ENCODE data around the gene DHRSX.
"Not testable (repeated sequence)": the region's sequence is repeated elsewhere in the genome, so short reads cannot be mapped to it uniquely, and the experiment has no call there.

DHRSX gene

GRCh38 chrX:2243913-2244460 lies 256.8 kb downstream of the DHRSX start:
- no peak for DNase-seq

GRCh38 chrX:2242980-2243379 lies 257.8 kb downstream of the DHRSX start:
- DNase-seq: no peak

- no peak for DNase-seq
These were observed 258.4 kb downstream of the DHRSX start for GRCh38 chrX:2242326-2242725.

- not testable (repeated sequence) for DNase-seq
These were observed 259.3 kb downstream of the DHRSX start for GRCh38 chrX:2241496-2241895.

GRCh38 chrX:2240761-2241160 lies 260.0 kb downstream of the DHRSX start:
- DNase-seq: not testable (repeated sequence)

- no peak for DNase-seq
These were observed 262.8 kb downstream of the DHRSX start for GRCh38 chrX:2237976-2238375.

- no peak for DNase-seq
These were observed 269.1 kb downstream of the DHRSX start for GRCh38 chrX:2231570-2232192.

- no peak for DNase-seq
These were observed 270.3 kb downstream of the DHRSX start for GRCh38 chrX:2230457-2230856.

- DNase-seq: no peak
These were observed 272.2 kb downstream of the DHRSX start for GRCh38 chrX:2228536-2228935.

GRCh38 chrX:2226906-2227656 lies 273.7 kb downstream of the DHRSX start:
- DNase-seq: no peak

- DNase-seq: no peak
These were observed 274.6 kb downstream of the DHRSX start for GRCh38 chrX:2226182-2226581.

GRCh38 chrX:2224597-2225235 lies 276.1 kb downstream of the DHRSX start:
- DNase-seq: no peak

- DNase-seq: no peak
These were observed 276.6 kb downstream of the DHRSX start for GRCh38 chrX:2224161-2224560.

- no peak for DNase-seq
These were observed 279.8 kb downstream of the DHRSX start for GRCh38 chrX:2220829-2221567.

- DNase-seq: no peak
These were observed 280.5 kb downstream of the DHRSX start for GRCh38 chrX:2220296-2220695.

- DNase-seq: not testable (repeated sequence)
These were observed 286.5 kb downstream of the DHRSX start for GRCh38 chrX:2214138-2214823.

- not testable (repeated sequence) for DNase-seq
These were observed 289.1 kb downstream of the DHRSX start for GRCh38 chrX:2211667-2212066.

GRCh38 chrX:2193273-2193592 lies 307.5 kb downstream of the DHRSX start:
- no peak for DNase-seq

GRCh38 chrX:2192584-2193272 lies 308.0 kb downstream of the DHRSX start:
- DNase-seq: no peak

GRCh38 chrX:2188840-2189239 lies 311.9 kb downstream of the DHRSX start:
- DNase-seq: no peak

GRCh38 chrX:2188330-2188792 lies 312.4 kb downstream of the DHRSX start:
- no peak for DNase-seq
